ENCODE measurements around the gene MFRP.

MFRP gene

DNA sequence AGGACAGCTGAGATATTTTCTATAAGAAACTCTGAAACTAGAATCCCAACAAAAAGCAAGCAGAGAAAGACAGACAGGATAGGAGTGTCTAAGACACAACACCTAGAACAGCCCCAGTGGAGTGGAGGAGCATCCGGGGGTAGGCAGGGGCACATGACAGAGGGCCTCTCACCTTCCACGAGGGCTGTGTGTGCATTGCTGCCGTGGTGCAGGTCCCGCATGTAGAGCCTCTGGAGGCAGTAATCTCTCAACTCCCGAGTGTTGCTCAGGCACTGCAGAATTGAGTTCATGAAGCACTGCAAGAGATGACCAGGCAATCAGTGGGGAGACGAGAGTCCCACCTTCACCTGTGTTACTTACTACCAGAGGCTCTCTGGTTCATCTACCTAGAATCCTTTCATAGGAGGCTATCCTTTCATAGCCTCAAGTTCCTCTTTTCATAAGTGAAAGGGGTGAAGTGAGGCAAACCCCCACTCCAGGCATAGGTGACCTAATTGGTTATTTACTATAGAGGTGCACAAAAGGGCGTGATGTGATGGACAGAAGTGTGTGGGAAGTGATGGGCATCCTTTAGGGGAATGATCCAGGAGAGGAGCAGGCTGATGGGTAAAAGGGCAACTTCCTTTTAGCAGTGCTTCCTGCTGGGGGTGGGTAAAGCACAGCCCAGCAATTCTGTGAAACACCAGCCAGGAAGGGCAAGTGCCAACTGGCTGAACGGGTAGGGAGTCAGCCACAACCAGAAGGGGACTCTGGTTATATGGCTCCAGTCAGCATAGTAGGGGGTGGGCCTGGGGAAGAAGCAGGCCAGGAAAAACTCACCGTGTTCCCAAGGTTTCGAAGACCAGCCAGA, 13.1 kb upstream of the MFRP start:
- DNase-seq (ENCODE audit: low read depth), result no peak

DNA sequence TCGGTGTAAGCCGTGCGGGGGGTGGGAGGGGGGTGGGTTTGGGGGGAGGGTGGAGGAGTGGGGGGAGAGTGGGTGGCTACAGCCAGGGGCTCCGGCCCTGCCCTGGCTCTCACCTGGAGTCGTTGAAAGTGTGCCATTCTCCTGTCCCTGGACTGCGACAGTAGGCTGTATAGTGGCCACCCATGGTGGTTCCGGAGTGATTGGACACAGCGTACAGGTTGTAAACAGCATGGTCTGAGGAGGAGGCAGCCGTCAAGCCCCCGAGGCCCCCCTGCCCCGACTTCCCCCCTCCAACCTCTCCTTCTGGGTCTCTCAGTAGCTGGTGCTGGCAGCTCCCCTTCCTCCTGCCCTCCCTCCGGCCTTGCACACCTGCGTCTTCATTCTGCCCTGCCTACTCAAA, 10.6 kb upstream of the MFRP start:
- no peak for DNase-seq (ENCODE audit: low read depth)

DNA sequence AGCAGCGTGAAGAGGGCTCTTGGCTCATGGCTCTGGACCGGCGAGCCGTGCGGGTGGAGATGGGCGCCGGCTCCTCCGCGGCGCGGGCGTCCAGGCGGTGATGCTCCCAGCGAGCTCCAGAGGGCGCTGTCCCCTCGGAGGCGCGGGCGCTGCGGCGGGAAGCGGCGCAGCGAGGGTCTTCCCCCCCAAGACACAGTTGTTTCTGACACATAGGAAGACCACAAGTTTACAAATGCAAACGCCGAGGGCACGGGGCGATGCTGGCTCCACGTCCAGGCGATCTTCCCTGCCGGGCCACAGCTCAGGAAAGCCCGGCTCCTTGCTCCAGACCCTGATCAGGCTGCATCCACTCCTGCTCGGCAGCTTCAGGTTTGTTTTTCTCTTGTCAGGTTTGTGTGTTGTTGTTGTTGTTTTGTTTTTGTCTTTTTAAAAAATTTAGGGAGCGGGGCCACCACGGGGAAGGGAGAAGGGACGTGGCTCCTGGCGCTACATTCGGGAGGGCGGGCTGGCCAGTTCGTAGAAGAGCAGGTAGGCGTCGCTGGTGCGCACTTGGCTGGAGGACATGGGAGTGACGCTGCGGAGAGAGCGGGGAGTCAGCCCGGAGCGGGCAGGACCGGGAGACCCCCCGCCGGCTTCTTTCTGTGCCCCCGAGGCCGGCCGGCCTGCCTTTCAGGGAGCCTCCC, 10.0 kb upstream of the MFRP start:
- DNase-seq (ENCODE audit: low read depth), result no peak

DNA sequence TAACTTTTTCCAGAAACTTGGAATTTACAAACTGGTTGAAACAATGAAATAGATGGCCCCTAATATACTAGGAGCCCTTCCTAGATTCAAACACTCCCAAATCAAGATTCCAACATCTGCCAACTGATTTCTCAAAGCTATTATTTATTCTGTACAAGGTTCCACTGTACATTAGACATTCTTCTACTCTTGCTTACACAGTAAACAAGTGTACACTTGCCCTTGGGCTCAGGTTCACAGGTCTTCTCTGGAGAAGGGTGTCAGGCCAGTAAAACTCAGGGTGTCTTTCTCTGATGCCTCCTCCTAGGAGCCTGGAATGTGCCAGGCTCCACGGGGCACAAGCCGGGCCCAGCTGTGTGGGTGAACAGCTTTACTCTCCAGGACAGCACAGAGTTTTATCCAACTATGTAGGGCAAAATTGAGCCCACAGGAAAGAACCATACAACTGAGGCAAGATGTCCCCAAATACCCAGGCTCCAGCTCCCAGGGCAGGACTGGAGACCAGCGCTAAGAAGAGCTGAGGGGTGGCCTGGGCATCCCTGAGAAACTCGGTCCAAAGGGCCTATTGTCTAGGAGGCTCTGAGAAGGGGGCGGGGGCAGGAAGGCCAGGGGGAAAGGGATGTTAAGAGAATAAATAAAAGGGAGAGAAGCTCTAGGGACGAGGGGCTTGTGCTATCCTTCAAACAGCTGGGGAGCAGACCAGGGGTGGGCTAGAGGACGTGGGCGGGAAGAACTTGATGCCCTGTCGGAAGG, 8.8 kb upstream of the MFRP start:
- no peak for DNase-seq (ENCODE audit: low read depth)

DNA sequence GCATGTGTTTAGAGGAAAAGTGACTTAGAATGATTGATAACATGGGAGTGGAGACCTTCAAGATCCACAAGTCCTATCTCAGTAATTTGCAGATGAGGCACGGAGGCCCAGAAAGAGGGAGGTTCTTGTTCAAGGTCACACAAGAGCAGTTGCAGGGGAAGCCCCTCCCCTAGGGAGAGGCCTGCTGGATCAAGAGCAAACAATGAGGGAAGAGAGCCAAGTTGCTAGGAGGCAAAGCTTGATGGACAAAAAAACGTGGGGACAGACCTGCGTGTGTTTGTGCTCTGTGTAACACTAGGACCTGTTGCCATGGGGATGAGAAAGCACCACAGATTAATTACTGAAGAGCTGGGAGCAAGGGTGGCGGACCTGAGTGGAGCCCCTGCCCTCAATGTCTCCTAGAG, 6.4 kb upstream of the MFRP start:
- no peak for DNase-seq (ENCODE audit: low read depth)

DNA sequence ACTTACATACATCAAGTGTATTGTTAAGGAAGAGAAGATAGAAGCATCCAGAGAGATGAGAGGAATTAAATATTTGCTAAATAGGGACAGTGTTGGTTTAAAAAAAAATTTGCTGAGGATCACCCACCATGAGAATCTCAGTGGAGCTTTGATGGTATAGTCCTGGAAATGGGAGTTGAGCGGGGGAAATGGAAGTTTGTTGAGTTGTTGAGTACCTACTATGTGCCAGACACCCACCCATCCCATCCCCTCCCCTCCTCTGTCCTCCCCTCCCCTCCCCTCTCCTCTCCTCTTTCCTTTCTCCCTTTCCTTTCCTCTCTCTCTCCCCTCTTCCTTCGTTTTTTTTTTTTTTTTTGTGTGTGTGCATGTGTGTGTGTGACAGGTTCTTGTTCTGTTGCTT, 4.7 kb upstream of the MFRP start:
- DNase-seq (ENCODE audit: low read depth), result no peak

DNA sequence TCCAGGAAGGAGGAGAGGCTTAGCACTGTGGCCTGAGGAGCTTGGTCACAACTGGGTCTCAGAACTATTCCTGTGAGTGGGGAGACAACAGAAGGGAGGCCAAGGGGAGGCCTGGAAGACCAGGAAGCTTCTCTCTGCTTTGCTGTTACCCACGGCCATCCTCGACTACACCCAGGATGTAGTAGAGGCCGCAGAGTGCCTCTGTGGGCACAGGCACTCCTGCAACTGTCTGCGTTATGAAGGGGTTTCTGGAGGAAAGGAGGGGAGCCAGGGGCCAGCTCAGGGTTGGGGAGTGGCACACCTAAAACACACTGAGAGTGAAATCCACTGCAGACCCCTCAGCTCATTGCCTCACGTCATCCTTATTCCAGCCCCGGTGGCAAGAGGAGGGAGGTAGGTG, 3.8 kb upstream of the MFRP start:
- DNase-seq (ENCODE audit: low read depth), result no peak

DNA sequence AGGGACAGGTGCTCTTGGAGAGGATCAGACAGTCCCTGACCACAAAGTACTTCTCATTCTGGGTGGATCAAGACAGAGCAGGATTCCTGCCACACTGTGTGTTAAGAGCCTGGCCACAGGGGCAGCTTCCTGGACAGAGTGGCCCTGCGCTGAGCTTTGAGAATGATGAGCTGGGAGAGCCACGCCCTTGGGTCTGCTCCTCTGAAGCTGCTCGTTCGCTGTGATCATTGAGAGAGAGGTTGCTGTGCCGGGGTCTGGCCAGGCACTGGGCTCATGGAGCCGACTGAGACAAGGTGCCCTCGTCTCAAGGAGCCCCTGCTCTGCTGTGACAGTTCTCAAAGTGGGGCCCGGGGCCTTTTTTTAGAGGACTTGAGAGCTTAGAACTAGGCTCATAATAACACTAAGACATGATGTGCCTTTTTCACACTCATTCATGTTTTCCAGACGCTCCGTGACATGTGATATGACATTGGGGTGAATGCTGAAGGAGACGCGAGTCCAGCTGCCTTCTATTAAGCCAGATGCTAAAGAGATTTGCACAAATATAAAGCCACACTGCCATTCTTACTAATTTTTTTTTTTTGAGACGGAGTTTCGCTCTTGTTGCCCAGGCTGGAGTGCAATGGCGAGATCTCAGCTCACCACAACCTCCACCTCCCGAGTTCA, 1.6 kb upstream of the MFRP start:
- no peak for DNase-seq (ENCODE audit: low read depth)

DNA sequence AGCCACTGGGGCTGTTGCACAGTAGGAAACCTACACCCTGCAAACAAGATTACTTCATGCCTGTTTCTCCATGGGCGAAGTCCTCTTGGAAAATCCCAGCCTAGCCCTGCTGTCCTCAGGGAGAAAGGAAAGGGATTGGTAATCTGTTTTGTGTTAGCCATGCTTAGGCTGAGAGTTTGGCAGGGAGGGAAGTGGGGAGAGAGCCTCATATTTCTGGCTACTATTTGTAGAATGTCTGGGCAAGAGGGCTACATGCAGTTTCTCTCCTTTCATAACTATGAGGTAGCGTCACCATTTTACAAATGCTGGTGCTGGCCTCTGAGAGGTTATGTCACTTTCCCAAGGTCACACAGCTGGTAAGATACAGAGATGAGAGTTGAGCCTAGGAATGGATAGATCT, 737 bp upstream of the MFRP start:
- DNase-seq (ENCODE audit: low read depth), result no peak

DNA sequence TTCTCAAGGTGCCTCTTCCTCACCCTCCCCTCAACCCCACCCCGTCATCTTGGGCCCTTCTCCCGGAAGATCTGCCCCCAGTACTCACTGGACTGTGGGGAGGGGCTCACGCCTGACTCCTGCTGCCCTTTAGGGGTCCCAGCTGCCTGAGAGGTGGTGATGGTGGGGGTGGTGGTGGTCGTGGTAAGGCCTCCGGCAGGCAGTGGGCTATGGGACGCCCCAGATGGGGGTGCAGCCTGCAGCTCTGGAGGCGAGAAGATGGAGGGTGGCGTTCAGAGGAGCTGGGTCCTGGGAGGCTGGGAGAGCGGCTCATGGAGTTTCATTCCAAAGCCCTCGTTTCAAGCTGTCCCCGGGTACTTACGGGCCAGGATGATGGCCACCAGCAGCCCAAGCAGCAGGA, 820 bp downstream of the MFRP start:
- no peak for DNase-seq (ENCODE audit: low read depth)

DNA sequence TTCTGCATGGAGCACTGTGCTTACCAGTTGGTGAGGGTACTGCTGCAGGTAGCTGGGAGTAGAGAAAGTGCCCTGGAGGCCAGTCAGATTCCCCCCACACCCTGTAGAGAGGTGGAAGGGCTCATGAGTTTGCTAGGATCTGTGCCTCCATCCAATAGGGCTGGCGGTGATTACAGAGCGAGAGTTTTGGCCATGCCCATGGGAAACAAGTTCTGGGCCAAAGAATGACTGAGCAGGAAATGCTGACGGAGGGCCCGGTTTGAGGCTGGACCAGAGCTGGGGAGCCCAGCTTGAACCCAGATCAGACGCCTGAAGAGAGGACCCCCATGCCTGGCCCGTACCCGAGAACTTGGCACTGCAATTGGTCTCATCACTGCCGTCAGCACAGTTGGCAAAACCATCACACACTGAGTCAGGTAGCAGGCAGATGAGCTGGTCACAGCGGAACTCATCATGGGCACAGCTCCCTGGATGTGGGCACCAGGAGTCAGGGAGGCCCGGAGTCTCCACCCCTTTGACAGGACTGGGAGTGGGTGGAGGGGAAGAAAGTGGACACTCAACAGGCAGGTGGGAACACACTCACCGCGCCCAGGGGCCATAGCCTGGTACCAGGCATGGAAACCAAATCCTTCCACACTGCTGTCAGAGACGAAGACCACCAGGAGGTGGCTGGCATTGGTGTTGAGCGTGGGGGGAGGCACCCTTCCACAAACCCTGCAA, 2.1 kb downstream of the MFRP start:
- no peak for DNase-seq (ENCODE audit: low read depth)

DNA sequence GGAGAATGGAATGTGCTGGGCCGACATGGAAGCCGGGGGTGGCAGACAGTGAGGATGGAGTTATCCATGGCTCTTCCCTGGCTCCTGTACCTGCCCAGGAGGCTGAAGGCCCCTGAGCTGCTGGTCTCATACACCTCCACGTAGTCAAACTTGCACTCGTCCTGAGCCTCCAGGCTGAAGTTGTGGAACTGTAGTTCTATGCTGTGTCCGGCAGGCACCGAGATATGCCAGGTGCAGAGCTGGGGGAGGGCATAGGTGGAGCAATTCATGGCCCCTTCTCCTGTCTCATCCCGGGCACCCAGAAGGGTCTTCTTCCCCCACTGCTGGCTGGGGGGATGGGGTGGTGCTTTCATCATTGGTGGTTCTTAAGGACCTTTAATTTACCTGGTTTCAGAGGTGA, 2.8 kb downstream of the MFRP start:
- no peak for DNase-seq (ENCODE audit: low read depth)

DNA sequence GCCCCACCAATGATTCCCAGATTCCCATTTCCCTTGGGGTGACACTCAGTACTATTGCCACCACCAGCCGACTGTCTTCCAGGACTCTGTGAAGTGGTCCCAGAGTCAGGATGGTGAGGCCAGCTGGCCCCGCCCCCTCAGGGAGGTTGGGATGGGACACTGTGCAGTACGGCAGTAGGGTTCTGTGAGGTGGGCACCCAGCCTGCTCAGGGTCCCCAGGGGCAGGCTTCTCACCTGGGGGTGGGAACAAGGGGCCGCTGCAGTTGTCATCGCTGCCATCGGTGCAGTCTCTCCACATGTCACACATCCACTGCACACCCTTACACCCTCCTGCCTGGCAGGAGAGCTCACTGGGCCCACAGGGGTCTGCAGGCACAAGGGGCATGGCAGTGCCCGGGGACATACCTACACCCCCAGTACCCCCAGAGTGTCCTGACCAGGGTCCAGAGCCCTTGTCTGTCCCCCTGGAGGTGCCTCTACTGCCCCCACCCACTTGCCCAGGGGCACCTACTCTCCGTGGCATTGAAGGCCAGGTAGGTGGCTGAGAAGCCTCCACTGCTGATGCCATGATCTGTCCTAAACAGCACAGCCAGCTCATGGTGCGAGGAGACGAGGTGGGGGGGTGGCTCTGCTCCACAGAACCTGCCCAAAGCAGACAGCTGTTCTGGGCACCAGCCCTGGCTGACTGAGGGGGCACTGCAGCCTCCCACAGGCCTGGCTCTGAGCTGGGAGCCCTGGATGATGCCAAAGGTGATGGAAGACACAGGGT, 4.0 kb downstream of the MFRP start:
- DNase-seq (ENCODE audit: low read depth), result no peak

DNA sequence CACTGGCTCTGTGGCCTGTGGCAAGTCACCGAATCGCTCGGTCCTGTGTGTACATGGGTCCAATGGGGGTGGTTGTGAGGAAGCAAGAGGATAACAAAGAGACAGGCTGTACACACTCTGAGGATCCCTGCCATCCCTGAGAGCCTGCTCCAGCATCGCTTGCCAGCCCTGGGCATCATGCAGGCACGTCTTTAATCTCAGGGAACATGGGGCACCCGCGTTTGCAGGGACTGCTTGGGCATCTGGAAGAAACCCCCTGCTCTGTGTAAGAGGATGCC, 4.5 kb downstream of the MFRP start:
- DNase-seq (ENCODE audit: low read depth), result no peak

DNA sequence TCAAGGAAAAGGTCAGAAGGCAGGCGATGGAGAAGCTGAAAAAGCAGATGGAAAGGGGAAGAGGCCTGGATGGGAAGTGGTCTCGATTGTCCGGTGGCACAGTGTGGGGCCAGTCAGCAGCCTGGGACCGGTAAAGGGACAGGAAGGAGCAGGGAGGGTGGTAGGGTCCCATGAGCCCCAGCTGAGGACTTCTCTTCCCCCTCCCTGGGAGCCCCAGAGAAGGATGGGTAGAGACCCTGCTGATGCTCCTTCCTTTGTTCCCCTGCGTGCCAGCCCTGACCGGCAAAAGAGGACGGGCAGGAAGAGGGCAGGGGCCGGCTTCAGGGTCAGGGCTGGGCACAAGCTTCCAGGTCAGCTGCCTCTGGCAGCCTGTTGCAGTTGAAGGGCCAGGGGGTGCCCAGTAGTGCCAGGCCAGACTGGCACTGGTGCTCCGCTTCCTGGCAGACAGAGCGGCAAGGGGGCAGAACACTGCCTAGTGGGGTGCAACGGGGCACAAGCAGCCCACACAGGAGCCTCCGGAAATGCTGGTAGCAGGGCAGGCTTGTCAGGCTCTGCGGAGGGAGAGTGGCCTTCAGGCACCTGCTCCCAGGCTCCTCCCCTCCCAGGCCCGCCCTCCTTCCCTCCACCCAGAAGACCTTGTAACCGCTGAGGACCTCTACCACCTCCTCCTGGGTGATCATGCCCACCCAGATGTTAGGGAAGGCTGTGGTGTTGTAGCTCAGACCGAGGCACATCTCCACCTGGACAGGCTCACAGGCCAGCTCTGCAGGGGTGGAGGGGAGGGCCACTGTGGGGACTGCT, 5.1 kb downstream of the MFRP start:
- no peak for DNase-seq (ENCODE audit: low read depth)

DNA sequence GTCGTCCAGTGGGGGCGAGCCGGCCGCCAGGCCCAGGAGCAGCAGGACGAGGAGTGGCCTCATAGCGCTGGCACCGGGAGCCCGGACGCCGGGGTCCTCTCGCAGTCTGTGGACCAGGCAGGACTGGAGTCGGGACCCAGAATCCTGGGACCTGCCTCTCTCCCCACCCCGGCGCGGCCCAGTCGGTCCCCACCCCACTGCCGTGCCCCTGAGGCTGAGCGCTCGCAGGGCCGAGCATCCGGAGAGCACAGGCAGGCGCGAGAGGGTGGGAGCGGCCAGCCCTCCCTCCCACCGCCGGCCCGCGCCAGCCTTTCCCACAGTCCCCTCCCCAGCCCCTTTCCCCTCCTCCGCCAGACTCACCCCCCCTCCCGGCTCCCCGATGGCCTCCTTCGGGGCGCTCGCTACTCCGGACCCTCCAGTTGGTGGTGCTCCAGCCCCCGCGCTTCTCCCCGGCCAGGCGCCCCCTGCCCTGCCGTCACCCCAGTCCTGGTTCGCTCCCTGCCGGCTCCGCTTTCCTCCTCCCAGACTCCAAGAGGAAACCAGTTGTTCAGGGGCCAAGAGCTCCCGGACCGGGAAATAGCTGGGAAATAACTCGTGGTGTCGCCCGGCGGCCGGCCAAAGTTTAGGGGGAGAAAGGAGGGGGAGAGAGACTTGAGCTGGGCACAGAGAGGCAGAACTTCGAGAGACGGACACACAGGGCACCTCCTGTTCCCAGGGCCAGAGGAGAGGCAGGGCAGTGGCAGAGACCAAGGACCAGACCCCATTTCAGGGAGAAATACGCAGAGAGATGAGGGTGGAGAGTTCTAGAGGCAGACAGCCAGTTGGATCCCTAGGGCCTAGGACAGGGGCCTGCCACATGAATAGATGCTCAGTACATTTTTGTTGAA, 5.9 kb downstream of the MFRP start, which contains the start of gene C1QTNF5:
TSS of gene C1QTNF5 (minus strand) at position 549 of the 887 bp plus-strand sequence. CDS start at position 63, 486 bp downstream.
- no peak for DNase-seq (ENCODE audit: low read depth)

DNA sequence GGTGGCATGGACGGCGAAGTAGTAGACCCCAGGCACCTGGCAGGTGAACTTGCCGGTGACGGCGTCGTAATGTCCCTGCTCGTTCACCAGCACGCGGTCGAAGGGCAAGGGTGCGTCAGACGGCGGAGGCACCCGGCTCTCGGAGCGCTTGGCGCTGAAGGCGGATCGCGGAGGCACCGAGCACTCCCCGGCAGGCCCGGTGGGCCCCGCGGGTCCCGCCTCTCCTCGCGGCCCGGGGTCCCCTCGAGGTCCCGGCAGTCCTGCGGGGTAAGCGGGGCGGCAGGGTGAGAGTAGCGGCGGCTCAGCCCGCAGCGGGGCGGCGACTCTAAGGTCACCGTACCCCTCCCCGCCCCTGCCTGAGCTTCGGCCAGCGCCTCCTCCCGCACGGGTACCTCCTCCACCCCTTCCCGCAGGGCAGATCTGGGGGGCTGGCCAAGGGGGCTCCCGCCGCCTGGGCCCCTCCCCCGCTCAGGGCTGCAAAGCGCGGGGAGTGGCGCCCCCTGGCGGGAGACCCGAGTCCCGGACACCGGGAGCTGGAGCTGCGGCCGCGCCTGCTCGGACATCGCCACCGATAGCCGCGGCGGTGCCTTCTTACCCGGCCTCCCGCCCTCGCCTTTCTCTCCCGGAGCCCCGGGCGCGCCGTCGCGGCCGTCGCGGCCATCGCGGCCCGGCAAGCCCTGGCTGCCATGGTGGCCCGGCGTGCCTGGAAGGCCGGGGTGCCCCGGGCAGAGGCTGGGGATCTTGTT, 6.7 kb downstream of the MFRP start:
- no peak for DNase-seq (ENCODE audit: low read depth)

DNA sequence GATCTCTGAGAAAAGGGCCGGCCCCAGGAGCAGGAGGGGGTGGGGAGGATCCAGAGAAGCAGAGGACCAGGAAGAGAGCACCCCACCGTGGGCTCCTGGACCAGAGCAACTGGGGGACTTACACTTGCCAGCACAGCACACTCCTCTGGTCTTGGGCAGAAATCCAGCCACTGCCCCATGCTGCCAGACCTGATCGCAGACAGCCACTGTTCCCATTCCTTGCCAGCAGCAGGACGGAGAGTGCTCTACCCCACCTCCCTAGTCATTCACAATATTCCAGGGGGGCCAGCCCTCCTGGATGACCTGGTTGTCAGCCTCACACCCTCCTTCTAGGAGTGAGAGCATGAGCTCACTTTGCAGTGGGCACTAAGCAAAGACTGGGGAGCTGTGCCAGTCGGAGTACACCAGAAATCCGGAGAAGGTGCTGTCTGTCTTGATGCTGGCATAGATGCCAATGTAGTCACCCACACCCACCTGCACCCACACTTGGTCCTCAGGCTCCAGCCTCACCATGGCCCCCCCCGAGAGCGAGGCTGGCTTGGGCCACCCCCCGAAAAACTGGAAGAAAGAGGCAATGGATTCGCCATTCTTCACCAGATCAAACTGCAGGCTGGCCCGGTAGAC, 7.4 kb downstream of the MFRP start:
- DNase-seq (ENCODE audit: low read depth), result no peak
